NCI-H345 (cell line): ENCODE measurements around the gene CCDC126.
"Not testable (repeated sequence)": the region's sequence is repeated elsewhere in the genome, so short reads cannot be mapped to it uniquely, and the experiment has no call there.

ENCODE experiments used
- DNase-seq: peaks from one replicate; lab custom pipeline; 2025; lab: John Stamatoyannopoulos, UW

CCDC126 gene, protein sequence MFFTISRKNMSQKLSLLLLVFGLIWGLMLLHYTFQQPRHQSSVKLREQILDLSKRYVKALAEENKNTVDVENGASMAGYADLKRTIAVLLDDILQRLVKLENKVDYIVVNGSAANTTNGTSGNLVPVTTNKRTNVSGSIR

DNA sequence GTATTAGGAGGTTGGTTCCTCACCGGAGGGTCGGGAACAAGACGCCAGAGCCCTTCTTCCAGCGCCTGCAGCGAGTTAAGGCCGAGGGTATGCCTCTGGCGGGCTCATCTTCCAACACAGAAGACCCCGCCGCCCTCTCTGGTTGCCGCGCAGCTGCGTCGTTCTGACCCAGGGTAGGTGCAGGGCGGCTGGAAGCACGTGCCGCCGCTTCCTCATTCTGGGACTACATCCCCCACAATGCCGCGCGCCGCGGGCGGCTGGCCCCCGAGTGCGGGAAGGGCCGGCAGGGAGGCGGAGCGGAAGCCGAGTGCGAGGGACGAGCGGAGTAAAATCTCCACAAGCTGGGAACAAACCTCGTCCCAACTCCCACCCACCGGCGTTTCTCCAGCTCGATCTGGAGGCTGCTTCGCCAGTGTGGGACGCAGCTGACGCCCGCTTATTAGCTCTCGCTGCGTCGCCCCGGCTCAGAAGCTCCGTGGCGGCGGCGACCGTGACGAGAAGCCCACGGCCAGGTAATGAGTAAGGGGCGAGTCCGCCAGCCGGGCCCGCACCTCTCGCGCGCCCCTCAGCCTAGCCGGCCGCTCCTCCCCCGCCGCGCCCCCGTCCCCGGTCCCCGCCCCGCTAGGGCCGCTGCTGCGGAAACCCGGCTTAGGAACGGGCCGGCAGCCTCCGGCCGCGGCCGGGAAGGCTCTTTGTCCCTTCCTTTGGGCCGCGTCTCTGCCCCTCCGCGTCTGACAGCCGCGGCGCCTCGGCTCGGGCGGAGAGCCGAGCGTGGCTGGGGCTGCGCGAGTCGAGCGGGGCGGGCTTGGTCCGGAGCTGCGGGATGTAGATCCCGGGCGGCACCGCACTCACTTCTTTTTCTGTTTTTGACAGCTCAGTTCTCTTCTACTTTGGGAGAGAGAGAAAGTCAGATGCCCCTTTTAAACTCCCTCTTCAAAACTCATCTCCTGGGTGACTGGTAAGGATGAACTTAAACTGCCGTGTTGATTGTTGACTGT lies at the start of gene CCDC126:
Gene CCDC126 (plus strand): TSS at position 289 of the 998 bp plus-strand sequence. CDS start 13,934 bp downstream, outside the sequence.
- DNase-seq = peak; percentile 92

DNA sequence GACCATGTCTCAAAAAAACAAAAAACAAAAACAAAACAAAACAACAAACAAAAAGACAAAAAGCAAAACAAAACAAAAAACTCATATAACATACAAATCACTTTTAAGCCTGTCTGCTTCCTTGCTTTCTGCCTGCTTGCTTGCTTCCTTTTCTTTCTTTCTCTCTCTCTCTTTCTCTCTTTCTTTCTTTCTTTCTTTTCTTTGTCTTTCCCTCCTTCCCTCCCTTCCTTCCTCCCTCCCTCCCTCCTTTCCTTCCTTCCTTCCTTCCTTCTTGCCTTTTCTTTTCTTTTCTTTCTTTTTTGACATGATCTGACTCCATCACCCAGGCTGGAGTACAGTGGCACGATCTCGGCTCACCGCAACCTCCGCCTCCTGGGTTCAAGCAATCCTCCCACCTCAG lies 49.5 kb upstream of the CCDC126 start:
- no peak for DNase-seq

DNA sequence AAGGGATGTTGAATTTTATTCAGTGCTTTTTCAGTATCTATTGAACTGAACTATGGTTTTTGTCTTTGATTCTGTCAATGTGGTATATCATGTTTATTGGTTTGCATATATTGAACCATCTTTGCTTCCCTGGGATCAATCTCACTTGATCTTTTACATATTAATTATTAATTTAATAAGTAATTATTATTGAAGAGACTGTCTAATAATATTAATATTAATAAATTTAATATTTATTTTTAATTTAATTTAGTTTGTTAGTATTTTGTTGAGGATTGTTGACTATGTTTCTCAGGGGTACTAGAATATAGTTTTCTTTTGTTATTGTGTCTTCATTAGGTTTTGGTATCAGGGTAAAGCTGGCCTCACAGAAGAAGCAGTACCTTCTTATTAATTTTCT lies 38.9 kb upstream of the CCDC126 start:
- no peak for DNase-seq

DNA sequence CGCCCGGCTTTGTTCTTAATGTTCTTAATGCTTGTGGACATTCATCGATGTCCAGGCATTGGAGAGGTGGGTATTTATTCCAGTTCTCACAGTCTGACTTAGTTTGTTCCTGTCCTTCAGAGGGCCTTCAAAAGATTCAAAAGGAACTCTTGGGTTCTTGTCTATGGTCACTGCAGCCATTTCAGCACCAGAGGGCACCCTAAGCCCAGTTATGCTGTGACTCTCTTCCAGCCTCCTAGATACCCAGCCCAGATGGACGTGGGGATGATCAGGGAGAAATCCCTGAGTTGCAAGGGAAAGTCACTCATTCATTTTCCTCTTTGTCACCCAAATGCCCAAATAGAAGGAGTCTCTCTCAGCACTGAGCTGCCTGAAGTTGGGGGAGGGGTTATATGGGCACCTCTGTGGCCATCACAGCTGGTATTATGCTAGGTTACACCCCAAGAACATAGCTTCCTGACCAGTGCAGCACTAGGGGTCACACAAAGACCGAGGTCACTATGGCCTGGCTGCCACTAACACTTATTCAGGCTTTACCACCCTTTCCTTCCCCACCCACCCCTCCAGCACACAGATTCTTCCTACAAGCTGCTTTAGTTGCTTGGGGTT lies 26.5 kb upstream of the CCDC126 start:
- DNase-seq = peak; percentile 75

GRCh38 chr7:23581975-23582374 lies 15.2 kb upstream of the CCDC126 start:
- not testable (repeated sequence) for DNase-seq

DNA sequence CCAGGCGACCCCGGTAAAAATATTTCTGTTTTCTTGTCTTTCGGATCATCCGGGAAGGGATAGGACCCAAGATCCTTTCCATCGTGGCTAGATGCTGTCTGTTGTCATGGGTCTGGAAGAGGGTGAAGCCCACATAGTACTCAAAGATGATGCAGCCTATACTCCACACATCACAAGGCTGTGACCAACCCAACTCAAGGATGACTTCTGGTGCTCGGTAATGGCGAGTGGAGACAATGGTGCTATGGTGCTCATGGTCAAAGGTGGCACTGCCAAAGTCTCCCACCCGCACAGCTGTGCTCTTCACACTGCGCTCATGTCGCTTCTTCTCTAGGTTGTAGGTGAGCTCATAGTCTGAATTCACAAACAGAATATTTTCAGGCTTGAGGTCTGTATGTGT lies 11.9 kb upstream of the CCDC126 start:
- not testable (repeated sequence) for DNase-seq

- no peak for DNase-seq
These were observed 11.0 kb upstream of the CCDC126 start for GRCh38 chr7:23586159-23586558.

DNA sequence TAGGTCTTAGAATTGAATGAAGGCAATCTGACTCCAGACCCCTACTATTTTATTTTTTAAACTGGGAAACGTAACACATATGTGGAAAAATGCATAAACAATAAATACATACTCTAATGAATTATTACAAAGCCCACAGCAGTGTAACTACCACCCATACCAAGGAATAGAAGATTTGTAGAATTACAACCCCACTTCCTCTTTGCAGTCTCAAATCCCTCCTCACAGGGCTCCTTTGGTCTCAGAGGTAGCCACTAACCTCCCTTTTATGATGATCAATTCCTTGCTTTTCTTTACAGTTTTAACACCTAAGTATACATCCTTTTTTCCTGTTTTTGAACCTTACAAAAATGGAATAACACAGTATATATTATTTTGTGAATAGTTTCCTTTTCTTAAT lies 6.7 kb upstream of the CCDC126 start:
- no peak for DNase-seq

DNA sequence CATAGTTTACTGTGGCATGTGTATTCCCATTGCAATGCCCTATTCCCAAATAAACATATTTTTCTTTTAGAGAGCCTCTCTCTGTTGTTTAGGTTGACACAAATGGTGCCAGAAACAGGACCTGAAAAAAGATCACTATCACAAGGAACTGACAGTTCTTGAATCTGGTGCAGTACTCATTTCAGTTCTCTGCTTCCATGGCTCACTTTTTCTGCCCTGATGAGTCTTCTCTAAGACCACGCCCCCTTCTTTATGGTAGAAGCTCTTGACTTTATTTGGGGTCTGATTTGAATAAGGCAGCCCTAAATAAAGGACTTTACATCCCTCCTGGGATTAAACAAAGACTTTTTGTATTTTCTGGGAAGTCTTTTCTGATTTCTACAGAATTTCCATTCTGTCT lies 3.5 kb upstream of the CCDC126 start:
- DNase-seq = no peak

DNA sequence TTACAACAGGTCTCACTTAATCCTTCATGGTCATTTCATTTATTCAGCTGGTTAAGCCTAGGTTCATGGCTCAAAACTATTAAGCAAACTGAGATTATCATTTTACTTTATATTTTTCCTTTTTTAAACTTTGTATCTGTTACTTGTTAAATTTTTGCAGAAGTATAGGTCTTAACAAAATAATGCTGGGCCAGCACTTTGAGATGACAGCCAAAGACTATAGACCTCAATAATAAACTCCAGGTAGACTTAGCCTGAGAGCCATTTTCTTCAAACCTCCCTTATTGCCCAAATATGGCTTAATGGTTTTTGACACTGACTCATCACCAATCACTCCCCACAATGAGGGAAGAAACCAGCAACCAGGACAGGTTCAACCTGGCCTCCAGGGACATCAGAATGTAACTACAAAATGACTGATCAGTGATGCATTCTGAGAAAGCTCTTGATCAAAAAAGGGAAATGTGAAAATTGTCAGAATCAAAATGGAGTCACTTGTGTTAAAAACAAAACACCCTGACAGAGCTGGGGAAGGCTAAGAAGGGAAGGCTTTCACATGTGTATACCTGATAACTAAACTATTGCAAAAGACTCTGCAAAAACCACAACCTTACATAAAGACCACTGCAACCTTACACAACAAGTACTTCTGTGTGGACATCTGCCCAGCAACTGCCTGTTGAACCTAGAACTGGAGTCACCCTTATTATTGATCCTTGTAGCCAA lies 2.1 kb upstream of the CCDC126 start:
- DNase-seq = no peak

DNA sequence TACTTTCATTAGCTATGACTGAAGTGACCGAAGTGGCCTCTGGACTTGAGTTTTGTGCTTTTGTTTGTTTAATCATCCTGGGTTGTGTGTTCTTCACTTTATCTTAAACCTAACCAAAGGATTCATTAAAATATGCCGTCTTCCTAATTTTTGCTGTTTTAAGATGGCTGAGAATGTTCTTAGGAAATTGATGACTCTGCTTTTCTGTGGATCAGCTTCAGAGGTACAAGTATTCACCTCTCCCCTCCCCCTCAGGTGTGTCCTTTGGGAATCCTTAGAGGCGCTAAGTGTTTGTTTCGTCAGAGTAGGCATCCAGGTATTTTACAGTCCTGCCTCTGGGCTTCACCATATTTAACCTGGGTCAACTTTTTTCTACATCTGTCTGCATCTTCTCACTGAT lies 1.1 kb downstream of the CCDC126 start:
- DNase-seq = peak; percentile 26

GRCh38 chr7:23600236-23600635 lies 3.1 kb downstream of the CCDC126 start:
- no peak for DNase-seq

DNA sequence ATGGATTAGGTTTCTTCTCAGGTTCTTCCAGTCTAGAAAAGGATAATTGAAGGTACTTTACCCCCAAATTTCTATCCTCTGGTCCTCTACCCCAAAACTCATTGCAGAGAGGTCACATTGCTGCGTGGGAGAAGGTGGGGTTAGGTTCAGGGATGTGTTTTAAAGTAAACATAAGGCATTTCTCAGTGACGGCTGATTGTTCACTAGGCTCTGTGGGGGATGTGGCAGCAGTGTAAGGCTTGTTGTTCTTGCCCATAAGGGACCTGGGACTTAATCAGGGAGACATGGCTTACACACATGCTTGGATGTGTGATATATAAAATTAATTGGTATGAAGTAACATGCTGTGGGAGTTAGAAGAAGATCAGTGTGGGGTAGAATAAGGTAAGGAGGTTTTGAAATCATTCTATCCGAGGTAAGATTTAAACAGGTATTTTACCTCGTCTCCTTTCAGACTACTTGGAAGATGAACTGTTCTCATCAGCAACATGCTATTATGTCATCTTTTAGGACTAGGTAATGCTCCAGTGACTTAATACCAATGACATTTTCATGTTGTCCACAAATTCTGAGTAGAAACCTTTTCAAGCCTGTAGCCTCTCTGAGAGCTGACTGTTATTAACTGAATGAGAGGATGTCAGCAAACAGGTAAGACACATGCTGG lies 6.6 kb downstream of the CCDC126 start:
- DNase-seq = no peak

DNA sequence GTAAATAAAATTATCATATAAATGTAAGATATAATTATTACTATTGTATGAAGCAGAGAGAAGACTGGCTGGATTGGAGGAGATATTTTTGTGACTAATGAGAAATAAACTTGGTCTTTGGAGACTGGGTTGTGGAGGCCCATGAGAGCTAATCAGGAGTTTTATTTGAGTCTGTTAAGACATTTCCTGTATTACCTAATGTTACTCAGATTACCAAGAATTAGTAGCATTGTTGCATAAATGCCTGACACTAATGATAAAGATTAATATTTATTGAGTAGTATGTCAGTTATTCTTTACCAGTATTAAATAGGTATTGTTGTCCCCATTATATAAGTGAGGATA lies 7.1 kb downstream of the CCDC126 start:
- DNase-seq = no peak

- DNase-seq = no peak
These were observed 9.9 kb downstream of the CCDC126 start for GRCh38 chr7:23607130-23607529.

GRCh38 chr7:23607866-23608265 lies 10.7 kb downstream of the CCDC126 start:
- DNase-seq = no peak

DNA sequence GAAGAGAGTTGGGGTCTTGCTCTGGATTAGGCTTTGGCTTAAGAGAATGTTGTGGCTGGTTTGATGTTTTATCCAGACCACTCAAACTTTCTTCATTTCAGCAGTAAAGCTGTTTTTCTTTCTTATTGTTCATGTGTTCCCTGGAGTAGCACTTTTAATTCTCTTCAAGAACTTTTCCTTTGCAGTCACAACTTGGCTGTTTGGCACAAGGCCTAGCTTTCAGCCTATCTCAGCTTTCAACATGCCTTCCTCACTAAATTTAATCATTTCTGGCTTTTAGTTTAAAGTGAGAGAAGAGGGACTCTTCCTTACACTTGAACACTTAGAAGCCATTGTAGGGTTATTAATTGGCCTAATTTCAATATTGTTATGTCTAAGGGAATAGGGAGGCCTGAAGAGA lies 18.1 kb downstream of the CCDC126 start:
- DNase-seq = no peak

- no peak for DNase-seq
These were observed 19.4 kb downstream of the CCDC126 start for GRCh38 chr7:23616593-23616992.

- no peak for DNase-seq
These were observed 20.3 kb downstream of the CCDC126 start for GRCh38 chr7:23617482-23617881.

GRCh38 chr7:23618241-23618640 lies 21.1 kb downstream of the CCDC126 start:
- no peak for DNase-seq

DNA sequence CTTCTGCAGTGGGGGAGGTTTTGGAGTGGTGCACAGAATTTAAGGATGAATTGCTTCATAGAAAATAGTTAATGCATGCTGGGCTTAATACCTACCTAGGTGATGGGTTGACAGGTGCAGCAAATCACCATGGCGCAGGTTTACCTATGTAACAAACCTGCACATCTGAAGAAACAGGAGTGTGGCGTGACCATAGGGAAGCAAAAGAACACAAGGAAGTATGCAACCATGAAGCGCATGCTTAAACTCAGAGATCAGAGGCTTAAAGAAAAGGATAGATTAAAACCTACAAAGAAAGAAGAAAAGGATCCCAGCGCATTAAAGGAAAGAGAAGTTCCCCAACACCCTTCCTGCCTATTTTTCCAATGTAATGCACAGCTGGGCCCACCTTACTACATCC lies 22.0 kb downstream of the CCDC126 start:
- no peak for DNase-seq

GRCh38 chr7:23622506-23622925 lies 25.3 kb downstream of the CCDC126 start:
- no peak for DNase-seq
